NOMO-1 (cell line): ENCODE results near the gene HCN2.
A peak's percentile ranks its signal among the peaks of the same experiment; 100 is the strongest.

Source experiments
- DNase-seq, 2 experiments: peaks; one replicate each; lab custom pipeline; 2025; ENCODE audit not compliant: unreplicated experiment in 2 of 2; lab: John Stamatoyannopoulos, UW

The HCN2 gene

GRCh38 chr19:589693-590395 lies at the start of gene HCN2:
Gene HCN2, plus strand, starts transcription at chr19:589881. Its CDS starts 65 bp downstream, at chr19:589946.
- DNase-seq: no peak

- DNase-seq: no peak
Measured at GRCh38 chr19:540867-541637, 48.6 kb upstream of the HCN2 start.

DNA sequence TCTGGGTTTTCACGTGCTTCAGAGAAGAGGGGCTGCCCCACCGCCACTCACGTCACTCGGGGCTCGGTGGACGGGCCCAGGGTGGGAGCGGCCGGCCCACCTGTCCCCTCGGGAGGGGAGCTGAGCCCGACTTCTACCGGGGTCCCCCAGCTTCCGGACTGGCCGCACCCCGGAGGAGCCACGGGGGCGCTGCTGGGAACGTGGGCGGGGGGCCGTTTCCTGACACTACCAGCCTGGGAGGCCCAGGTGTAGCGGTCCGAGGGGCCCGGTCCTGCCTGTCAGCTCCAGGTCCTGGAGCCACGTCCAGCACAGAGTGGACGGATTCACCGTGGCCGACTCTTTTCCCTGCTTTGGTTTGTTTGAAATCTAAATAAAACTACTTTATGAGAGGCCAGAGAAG lies 48.0 kb upstream of the HCN2 start:
- no peak for DNase-seq

GRCh38 chr19:542173-542866 lies 47.4 kb upstream of the HCN2 start:
- DNase-seq: no peak

DNA sequence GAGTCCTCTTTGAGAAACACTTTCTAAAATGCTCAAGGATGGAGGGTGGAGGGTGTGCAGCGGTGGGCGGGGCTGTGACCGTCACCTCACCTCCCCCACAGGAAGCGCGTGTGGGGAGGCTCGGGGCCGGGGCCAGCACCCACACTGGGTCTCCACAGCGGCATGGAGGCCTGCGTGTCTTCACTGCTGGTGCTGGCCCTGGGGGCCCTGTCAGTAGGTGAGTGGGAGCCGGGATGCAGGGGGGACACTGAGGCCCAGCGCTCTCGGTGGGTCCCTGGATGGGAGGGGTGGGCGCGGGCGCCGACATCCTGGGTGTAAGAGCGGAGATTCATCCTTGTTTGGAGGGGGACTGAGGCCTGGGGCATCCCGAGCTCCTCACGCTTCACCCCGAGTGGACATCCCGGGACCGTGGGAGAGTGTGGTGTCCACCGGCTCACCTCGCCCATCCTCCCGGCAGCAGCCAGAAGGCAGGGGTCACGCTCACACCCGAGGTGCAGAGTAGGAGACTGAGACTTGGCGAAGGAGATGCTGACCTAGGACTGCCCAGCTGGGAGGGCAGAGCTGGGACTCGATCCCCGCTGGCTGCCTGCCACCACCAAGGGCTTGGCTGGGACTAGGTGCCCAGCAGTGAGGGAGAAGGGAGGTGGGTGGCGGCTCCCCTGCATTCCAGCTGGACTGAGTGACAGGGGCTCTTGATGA lies 45.6 kb upstream of the HCN2 start, which contains the start of gene GZMM:
Gene GZMM (plus strand): TSS at position 144 of the 699 bp plus-strand sequence. CDS start 19 bp downstream, at position 163.
- DNase-seq: no peak

GRCh38 chr19:547117-547516 lies 42.6 kb upstream of the HCN2 start:
- DNase-seq: no peak

DNA sequence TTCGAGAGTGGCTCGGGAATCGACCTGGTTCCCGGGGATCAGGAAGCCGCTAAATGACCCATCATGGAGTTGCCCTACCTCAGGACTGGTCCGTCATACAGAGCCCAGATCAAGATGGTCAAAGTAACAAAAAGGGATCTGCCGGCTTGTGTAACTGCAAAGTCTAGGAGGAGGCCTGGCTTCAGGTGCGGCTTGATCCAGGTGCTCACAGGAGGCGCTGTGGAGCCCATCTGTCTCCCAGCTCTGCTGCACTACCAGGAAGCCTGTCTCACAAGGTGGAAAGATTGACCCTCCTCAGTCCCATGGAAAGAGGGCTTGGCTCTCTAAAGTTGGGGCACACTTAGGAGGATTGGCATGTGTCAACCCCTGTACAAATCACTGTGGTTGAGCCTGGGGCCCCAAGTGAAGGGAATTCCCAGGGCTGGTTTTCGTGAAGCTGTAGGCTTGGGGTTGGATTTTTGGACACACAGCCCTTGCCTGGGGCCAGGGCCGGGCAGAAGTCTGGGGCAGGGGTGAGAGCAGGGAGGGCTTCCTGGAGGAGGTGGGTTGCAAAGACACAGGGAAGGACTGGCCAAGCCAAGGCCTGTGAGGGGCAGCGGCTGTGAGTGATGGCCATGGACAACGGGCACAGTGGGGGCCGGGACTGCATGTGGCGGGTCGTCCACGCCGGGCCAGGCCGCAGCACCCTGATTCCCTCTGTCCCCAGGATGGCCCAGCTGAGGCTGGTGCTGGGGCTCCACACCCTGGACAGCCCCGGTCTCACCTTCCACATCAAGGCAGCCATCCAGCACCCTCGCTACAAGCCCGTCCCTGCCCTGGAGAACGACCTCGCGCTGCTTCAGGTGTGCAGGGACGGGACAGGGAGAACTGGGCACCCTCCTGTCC lies 41.6 kb upstream of the HCN2 start:
- no peak for DNase-seq

GRCh38 chr19:548886-549830 lies 40.5 kb upstream of the HCN2 start:
- DNase-seq: no peak

DNA sequence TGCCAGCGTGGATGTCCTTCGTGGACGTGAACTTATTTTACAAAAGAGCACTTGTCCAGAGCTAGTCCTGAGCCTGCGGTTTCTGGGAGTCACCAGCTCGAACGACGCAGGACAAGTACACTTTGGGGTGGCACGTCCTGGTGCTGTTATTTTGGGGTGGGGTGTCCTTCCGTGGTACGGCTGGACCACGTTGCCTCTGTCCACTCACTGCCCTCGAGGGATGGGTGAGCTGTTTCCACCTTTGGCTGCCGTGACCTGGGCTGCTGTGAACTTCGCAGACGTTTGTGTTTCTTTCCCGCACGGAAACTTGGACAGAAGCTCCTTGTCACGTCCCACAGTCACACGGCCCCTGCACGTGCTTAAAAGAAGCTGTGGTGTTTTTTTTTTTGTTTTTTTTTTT lies 34.9 kb upstream of the HCN2 start:
- no peak for DNase-seq

- DNase-seq: no peak
Measured at GRCh38 chr19:555474-555808, 34.2 kb upstream of the HCN2 start.

GRCh38 chr19:556611-557382 lies 32.9 kb upstream of the HCN2 start:
- no peak for DNase-seq

DNA sequence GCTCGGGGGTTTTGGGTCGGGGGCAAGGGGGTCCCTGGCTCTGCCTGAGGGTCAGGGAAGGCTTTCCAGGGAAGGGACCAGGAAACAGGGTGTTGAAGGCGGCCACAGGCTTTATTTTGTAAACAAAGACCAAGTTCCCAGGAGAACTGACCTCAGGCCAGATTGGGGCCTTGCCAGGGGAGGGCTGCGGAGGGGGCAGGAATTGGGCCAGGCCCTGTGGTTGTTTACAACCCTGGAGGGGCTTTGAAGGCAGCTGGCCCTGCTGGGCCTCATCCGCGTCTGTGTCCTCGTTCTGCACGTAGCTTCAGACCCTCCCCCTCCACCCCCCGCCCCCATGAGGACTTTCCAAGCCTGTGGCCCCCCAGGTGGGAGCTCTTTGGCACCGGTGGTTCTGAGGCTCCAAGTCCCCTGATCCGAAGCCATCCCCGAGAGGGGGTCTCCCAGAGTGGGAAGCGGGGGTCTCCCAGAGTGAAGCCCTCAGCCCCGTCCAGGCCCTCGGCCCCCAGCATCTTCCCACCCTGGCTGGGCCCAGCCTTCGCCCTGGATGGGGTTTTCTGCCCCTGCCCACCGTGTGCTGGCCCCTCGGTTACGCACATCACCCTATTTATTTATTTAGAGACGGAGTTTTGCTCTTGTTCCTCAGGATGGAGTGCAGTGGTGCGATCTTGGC lies 30.8 kb upstream of the HCN2 start:
- no peak for DNase-seq

GRCh38 chr19:560121-560520 lies 29.6 kb upstream of the HCN2 start:
- DNase-seq: no peak

- peak; percentile 79 to 91 for DNase-seq
Measured at GRCh38 chr19:566403-566802, 23.3 kb upstream of the HCN2 start.

GRCh38 chr19:566844-567243 lies 22.8 kb upstream of the HCN2 start:
- no peak for DNase-seq

- DNase-seq: no peak
Measured at GRCh38 chr19:567296-567900, 22.3 kb upstream of the HCN2 start.

GRCh38 chr19:570251-570686 lies 19.4 kb upstream of the HCN2 start:
- DNase-seq: no peak
